HG03175 (cell line): Measurements from ENCODE around the gene ABHD12B.

Experiments
- ATAC-seq: cut with Tn5 transposase; IDR thresholded peaks from one replicate; pipeline ENCODE4 v1.9.1; 2021; ENCODE audit warnings: mild to moderate bottlenecking, moderate library complexity; ENCODE audit not compliant: unreplicated experiment

The ABHD12B gene

DNA sequence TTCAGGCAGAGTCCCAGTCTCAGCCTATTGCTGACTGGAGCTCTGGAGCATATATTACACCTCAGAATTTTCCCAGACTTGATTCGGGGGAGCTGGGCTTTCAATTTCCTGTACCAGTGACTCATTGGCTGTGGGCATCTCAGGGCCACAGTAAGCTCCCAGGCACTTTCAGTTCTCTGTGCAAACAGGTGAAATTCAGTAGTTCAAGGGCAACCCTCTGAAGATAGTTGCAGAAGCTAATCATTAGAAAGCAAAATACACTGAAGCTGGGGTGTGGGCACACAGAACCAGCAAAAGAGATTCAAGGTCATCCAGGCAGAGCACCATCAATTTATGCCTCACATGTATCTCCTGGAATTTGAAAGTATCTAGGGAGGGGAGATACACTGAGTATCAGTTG lies 32.8 kb upstream of the ABHD12B start:
- no peak for ATAC-seq

DNA sequence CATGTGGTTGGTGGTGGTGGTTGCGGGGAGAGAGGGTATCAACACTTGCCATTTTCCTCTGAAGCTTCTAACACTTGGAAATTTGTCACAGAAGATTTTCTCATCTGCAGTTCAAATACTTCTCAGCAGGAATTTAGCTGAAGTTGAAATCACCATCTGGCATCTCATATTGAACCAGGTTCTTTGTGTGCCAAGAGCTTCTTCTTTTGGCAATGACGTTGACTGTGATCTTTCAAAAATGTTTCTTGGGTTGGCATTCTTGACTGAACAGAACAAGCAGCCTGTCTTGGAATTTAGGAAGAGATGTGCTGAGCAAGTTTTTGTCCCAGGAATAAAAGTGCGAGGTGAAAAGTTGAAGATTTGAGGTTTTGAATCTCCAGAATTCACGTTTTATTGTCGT lies 32.2 kb upstream of the ABHD12B start:
- ATAC-seq, result no peak

DNA sequence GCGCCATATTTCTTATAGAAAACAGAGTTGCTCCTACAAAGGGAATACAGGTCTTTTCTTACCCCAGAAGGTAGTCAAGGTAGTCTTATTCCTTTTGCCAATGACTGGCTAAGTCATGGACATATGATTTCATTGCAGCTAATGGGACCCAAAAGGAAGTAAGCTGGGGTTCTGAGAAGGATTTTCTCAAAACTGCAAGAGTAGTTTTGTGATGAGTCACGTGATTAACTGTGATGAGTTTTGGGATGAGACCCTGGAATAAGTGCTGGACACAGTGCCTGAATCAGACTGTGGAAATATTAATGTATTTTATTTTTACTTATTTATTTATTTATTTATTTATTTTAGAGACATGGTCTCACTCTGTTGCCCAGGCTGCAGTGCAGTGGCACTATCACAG lies 27.5 kb upstream of the ABHD12B start:
- no peak for ATAC-seq

- ATAC-seq, result no peak
These were observed 26.7 kb upstream of the ABHD12B start for GRCh38 chr14:50845166-50845565.

DNA sequence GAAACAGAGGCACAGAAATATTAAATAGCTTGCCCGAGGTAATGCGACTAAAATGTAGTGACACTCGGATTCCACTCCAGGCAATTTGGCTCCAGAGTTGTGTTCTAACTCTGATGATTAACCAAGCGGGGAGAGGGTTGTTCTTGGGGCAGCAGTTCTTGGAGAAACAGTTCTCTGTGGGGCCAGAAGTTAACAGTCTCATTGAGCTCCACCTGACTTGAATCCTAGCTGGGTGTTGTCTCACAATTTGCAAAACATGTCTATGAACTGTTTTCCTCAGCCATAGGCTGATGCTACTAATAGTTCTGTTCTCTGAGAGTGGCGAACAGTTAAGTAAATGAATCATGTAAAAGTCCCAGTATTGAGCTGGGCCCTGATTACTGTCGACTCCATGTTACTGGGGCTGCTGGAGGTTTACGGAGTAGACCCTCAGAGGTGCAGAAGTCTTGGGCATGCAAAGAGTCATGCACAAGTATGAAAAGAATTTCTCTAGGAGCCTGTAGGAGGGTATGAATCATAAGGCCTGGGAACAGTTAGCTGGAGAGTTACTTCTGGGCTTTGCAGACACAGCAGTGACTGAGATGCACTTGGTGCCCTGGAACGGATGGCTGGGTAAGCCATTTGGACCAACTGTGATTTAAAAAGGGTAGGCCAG lies 25.5 kb upstream of the ABHD12B start:
- no peak for ATAC-seq

DNA sequence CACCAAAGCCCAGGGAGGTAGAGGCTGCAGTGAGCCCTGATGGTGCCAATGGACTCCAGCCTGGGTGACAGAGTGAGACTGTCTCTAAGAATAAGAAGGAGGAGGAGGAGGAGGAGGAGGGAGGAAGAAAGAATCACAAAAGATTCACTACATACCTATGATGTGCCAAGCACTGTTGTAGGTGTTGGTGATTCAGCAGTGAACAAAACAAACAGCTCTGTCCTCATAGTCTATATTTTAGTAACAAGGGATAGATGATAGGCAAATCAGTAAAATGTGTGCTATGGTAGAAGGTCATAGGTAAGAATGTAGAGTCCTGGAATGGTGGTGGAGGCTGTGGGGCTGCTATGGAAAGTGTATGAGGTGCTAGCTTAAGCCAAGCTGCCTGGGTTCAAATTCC lies 18.0 kb upstream of the ABHD12B start:
- no peak for ATAC-seq

DNA sequence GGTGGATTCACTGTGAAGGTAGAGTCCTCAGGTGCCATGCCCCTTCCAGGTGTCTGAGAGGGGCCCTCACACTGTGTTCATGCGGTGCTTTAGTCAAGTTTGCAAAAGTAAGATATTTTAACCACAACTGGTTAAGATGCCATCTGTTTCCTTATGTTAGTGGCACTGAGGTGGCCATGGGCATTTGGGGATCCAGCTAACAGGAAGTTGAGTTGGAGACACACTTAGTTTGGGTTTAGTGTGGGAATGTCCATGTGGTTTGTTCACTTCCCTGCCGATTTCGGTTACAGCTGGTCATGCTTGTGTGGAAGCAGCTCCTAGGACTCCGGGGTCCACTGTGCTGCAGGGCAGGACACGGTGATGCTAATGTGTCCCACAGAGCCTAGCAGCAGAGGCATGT lies 17.3 kb upstream of the ABHD12B start:
- ATAC-seq, result no peak

DNA sequence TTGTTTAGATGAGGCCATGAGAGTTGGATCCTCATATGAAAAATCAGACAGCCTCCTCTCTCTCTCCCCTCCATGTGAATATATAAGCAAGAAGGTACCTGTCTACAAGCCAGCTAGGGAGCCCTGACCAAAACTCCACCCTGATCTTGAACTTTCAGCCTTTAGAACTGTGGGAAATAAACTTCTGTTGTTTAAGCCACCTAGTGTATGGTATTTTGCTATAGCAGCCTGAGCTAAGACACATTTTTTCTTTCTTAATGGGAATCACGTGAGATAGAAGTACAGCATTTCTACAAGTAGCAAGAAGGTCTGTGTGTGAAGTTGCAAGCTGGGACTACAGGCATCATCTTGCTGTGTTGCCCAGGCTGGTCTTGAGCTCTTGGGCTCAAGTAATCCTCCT lies 16.3 kb upstream of the ABHD12B start:
- no peak for ATAC-seq

DNA sequence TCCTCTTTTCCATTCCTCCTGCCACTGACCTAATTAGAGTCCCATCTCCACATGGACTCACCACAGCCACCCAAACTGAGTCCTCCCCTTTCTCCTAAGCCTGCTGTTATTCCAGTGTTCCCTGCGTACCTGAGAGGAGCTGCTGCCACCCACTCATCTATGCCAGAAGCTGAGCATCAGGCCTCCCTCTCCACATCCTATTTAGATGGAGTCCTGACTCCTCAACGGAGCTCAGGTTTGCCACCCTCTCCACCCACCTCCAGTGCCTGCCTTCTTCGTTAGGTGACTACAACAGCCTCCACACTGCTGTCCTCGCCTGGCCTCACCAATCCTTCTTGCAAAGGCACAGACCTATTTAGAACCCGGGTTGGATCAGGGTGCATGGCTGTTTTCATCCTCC lies 15.2 kb upstream of the ABHD12B start:
- ATAC-seq, result no peak

- ATAC-seq, result no peak
These were observed 12.6 kb upstream of the ABHD12B start for GRCh38 chr14:50859296-50859624.

DNA sequence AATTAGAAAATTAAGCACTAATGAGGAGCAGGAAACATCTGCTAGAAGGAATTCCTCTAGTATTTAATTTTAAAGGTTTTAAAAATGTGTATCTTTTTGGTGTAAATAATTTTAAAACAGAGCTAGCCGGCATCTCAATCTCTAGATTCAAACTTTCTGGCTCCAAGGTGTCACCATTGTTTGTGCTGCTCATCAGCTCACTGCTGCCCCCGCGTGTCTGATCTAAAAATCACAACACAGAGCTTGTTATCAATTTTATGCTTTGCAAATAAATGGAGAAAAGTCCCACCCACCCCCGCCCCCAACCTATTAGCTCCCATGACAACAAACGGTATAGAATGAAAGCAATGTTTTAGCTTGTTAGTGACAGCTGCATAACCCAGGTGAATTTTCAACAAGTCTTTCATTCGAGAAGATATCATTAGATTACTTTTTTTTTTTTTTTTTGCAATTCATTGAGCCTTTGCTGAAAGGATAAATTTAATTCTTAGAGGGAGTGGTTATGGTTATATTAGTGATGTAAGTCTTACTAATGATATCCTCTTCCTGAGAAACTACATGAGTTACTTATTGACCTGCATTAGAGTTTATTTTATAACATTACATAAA lies 11.3 kb upstream of the ABHD12B start:
- peak; percentile 61 for ATAC-seq

- ATAC-seq, result no peak
These were observed 9.8 kb upstream of the ABHD12B start for GRCh38 chr14:50862036-50862570.

GRCh38 chr14:50864237-50864636 lies 7.6 kb upstream of the ABHD12B start:
- ATAC-seq, result no peak

DNA sequence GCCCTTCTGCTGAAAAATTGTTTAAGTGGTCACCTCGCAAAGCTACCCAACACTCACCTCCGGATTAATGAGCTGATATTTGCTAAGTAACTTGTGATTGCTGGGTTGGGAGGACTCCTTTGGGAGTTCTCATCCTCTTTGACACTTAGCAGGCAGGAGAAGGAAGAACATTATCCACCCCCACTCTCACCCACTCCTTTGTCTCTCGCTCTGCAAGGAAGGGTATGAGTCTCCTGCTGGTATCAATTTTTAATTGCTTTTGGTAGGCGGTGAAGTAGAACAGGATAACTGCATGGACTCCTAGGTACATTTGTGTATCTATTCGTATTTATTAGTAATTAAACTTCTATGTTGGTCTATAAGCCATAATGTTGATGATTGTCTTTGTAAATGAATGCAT lies 6.9 kb upstream of the ABHD12B start:
- no peak for ATAC-seq

DNA sequence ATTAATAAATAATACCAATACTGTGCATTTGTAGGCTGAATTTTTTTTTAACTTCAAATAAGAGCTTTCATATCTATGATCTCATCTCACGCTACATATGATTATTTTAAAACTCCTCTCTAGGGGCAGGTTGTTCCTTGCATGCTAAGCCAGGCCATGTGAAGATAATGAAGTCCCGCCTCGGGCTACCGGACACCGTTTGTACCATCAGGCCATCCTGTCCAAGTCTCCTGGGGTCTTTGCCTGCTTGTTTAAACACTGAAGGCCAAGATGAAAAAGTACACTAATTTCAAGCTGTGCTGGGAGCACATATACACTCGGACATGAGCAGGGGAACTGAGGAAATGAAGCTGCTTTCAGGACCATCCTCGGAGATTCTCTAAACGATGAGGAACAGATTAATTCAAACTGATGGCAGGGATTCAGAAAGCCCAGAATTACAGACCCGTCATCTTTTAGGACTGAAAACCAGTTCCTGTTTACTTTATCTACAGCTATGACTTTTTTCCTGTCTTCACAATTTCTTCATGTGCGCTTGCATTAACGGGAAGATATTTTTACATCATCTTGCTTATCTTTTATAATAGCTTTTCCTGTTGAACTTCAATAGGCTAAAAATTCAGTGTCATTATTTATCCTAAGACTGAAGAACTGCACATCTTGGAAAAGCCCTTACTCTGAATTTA lies 6.3 kb upstream of the ABHD12B start:
- ATAC-seq, result no peak

DNA sequence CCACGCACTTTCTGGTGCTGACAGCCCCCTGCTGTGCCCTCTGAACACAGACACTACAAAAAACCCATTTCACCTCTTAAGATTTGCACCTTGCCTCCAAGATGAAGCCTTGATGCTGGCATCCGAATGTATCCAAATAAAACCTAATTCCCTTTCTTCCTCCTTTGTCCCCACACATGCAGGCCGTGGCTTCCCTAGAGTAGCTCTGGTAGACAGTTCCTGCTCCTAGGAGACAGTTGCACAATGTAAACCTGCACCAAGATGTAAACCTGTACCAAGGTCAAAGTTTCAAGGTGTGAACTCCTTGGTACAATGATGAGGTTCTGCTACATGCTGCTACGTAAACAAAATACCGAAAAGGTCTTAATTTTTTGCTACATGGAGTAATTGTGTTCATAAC lies 625 bp upstream of the ABHD12B start:
- no peak for ATAC-seq

DNA sequence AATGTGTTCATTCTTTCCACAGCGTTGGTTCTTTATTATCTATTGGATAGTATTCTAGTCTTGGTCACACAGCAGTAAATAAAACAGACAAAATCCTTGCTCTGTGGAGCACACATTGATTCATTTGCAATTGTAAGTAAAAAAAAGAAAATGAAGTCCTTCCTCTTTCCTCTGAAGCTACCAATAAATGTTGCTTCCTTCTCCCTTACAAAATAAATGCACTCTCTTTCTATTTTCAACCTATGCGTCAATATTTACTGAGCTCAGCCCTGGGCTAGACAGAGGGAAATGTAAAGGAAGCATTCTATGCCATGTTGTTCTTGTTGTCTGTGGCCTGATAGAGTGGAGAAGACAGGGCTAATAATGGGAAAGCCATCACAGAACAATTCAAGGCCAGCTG lies 2.9 kb downstream of the ABHD12B start:
- no peak for ATAC-seq

DNA sequence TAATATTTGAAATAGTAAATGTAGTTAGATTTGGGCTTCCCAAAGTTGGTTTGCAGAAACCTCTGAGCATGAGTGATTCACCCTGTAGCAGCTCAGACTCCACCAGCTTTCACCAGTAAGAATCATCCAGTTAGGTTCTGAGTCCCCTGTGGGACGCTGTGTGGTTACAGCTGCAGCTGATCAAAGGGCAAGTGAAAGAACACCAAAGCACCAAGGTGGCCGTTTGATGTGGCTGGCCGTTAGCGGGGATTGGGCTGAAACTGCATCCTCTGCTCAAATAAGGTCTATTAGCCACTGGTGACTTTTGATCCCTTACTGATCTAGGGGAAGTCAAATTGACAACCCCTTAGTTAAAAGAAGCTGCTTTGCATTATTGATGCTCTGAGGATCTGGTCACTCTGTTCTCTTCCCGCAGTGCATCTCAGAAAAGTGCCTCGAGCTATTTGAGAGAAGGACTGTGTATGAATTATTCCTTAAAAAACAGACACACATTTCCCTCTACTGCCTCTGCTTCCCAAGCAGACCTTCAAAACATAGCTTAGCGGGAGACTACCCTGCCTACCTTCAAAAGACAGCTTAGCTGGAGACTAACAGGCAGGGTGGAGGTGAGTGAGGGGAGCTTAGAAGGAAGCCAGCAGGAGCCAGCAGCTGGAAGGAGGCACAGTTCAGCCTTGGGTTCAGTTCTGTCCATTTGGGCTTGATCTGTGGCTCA lies 3.7 kb downstream of the ABHD12B start:
- peak; percentile 95 for ATAC-seq

- ATAC-seq, result no peak
These were observed 11.3 kb downstream of the ABHD12B start for GRCh38 chr14:50882932-50883826.

- ATAC-seq, result no peak
These were observed 12.0 kb downstream of the ABHD12B start for GRCh38 chr14:50883827-50884197.

- ATAC-seq, result no peak
These were observed 15.6 kb downstream of the ABHD12B start for GRCh38 chr14:50887476-50887875.
